DMS 273 treated with DMSO at 0.1 percent for 48 hours (cell line): ENCODE results near the gene AQP2.
"Not testable (repeated sequence)": the region's sequence is repeated elsewhere in the genome, so short reads cannot be mapped to it uniquely, and the experiment has no call there.

Experiments
- DNase-seq: peaks from one replicate; lab custom pipeline; 2025; lab: John Stamatoyannopoulos, UW

The AQP2 gene

DNA sequence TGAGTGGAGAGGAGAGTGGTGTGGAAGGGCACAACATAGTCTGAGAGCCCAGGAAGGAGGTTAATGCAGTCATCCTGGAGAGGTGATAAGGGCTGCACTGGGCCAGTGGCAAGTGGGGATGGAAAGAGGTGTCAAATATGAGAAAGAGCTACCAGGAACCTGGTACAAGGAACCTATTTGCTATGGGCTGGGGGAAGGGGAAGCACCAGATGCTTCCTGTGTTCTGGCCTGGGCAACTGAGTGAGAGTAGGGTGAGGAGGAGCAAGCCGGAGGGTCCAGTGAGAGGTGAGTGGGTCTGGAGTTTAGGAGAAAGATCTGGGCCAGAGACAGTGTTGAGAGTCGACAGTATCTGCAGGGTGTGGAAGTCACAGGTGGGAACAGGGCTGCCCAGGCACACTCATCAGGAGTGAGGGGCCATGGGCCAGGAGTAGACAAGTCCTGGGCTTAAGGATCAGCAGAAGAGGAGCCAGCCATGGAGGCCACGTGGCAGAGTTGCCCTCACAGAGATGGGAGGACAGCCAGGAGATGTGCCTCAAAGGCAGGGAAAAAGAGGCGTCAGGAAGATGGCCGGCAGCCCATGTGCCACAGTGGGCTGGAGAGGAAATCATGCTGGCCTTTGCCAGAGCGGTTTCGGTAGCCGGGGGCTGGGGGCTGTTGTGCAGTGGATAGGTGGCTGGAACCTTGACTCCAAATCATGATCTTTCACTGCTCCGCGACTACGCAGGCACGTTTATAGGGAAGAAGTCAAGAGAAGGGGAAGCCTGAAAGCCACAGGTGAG is 19.3 kb downstream of the AQP2 start:
- no peak for DNase-seq

DNA sequence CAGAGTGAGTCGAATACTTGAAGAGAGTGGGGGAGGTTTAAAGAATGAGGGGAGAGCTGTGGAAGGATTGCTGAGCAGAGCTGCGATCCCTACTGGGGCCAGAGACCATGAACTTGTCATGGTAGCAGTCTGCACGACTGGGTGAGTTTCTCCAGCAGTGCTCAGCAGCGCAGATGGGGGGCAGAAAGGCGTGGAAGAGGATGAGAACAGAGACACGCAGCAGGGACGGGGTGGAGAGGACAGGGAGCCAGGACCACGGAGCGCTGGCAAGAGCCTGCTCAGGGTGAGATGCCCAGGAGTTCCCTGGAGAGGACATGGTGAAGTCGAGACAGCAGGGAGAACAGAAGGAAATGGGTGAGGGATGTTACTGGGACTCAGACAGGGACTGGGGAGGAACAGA is 20.1 kb downstream of the AQP2 start:
- no peak for DNase-seq

GRCh38 chr12:49971141-49971540 is 20.6 kb downstream of the AQP2 start:
- no peak for DNase-seq

- DNase-seq: no peak
Measured at GRCh38 chr12:49972129-49972528, 21.6 kb downstream of the AQP2 start.

DNA sequence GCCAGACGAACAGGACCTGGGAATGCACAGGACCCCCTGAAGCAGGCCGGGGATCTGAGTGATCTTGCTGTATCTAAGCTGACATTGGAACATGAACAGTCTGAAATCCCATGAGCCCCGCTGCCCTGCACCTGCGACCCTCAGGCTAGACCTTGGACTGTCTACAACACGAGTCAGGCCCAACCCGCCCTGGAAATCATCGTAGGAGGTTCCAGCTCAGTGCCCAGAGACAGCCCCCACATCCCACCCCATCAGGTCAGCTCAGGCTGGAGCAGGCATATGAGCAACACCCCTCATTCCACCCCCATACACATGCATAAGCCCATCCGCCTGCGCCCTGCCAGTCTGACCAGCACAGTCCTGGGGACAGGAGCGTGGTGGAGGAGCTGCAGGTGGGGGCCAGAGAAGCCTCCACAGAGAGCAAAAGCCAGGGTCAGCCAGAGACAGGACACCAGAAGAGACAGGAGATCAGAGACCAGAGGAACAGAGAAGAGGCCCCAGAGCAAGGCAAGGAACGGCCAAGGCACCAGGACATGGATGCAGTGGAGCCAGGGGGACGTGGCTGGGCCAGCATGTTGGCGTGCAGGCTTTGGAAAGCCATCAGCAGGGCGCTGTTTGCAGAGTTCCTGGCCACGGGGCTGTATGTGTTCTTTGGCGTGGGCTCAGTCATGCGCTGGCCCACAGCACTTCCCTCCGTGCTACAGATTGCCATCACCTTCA is 22.3 kb downstream of the AQP2 start, which contains the start of gene AQP6:
Gene AQP6, plus strand, starts transcription at position 307 of the 720 bp plus-strand sequence. Its CDS starts 227 bp downstream, at position 534.
- no peak for DNase-seq

DNA sequence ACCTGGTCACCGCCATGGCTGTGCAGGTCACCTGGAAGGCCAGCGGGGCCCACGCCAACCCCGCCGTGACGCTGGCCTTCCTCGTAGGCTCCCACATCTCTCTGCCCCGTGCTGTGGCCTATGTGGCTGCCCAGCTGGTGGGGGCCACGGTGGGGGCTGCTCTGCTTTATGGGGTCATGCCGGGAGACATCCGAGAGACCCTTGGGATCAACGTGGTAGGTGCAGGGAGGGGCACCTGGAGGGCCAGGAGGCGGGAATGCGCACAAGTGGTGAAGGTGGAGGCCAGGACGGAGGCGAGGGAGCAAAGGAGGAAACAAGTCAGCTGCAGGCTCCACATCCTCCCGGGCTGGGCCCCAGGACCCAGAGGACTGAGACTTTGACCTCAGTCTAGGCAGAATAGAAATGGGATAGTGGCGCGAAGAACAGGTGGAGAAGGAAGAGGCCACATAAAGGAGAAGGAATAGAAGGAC is 22.9 kb downstream of the AQP2 start:
- DNase-seq: no peak

- no peak for DNase-seq
Measured at GRCh38 chr12:49974231-49974675, 23.7 kb downstream of the AQP2 start.

DNA sequence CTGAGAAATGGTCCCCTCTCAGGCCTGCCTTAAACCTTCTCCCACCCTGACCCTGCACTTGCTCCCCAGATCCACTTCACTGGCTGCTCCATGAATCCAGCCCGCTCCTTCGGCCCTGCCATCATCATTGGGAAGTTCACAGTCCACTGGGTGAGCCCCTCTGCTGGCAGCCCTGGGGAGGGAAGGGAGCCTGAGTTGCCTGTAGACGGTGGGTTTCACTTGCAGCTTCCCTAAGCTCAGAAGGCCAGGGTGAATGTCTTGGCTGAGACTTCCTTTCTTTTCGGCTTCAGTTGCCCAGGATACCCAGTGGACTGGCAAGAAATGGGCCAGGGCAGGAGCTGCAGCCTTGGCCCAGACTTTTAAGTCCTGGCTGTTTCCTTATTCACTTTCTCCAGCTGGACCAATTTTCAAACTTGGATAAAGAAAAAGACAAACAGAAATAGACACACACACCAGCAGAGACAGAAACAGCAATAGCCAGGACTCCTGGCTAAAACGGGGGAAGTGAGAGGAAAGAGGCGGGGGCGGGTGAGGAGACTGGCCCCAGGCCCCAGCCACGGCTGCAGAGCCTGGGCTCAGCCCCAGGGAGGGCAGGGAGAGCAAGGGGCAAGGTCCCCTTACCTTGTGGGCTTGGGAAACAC is 24.3 kb downstream of the AQP2 start:
- no peak for DNase-seq

DNA sequence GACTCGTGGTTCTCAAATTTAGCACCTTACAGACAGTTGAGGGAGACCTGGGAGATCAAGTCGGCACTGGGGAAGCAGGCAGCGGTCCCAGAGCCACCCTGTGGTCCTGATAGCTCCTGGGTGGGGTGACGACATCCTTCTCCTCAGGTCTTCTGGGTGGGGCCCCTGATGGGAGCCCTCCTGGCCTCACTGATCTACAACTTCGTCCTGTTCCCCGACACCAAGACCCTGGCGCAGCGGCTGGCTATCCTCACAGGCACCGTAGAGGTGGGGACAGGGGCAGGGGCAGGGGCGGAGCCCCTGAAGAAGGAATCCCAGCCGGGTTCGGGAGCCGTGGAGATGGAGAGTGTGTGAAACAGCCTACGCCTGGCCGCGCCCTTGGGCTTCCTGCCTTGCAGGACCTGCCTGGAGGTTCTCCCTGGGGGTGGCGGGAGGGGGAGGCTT is 24.8 kb downstream of the AQP2 start:
- DNase-seq: no peak

DNA sequence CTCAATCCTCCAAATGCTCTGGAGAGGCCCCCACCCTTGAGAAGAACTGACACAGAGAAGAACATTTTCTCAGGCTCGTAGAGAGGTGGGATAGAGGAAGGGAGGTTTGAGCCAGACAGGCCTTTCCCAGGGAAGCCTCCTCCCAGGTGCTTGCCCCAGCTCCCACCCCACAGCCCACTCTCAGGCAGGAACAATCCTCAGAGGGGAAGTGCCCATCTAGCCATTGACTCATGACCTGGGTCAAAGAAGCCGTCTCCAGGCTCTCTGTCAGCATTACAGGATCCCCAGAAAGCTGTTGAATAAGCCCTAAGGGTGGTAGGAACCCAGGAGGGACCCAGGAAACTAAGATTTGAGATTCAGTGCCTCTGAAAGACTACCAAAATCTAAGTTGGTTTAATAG is 26.0 kb downstream of the AQP2 start:
- DNase-seq: no peak

DNA sequence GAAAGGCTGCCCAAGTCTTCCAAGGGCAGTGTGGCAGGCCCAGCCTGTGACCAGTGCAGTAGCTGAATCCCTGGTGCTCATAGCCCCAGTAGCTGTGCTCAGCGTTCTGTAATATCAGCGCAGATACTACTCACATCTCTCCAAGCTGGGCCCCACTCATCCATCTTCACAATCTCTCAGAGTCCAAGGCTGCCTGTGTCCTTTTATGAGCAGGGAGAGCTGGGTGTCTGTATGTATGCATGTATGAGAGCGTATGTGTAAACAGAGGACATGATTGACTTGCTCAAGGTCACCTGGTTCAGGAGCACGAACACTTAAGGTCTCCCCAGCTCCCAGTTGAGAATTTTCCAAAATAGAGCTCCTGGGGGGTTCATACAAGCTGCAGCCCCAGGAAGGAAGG is 27.6 kb downstream of the AQP2 start:
- DNase-seq: no peak

DNA sequence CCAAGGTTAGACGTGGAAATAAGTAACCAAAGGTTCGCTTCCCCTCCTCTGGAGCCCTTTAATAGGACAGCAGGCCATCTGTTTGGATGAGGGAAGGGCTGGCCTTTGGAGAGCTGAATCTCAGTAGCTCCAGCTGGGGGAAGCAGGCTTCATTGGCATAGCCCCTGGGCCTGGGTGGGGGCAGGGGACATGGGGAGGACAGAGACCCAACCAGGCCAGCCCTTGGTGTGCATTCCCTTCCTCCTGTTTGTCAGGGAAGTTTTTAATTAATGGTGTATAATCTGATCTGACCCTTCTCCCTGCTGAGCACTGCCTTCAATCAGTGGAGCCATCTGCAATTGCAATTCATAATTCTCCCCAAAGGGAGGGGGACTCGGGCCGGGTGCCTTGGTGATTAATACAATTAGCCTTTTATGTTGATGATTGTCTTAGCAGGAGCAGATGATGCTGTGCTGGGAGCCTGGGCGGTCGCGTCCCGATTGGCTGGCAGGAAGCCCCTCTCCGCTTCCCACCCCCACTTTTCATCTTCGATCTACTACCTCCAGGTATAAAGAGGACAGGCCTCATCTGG is 28.6 kb downstream of the AQP2 start:
- DNase-seq: no peak

- DNase-seq: no peak
Measured at GRCh38 chr12:49979791-49980190, 29.3 kb downstream of the AQP2 start.

DNA sequence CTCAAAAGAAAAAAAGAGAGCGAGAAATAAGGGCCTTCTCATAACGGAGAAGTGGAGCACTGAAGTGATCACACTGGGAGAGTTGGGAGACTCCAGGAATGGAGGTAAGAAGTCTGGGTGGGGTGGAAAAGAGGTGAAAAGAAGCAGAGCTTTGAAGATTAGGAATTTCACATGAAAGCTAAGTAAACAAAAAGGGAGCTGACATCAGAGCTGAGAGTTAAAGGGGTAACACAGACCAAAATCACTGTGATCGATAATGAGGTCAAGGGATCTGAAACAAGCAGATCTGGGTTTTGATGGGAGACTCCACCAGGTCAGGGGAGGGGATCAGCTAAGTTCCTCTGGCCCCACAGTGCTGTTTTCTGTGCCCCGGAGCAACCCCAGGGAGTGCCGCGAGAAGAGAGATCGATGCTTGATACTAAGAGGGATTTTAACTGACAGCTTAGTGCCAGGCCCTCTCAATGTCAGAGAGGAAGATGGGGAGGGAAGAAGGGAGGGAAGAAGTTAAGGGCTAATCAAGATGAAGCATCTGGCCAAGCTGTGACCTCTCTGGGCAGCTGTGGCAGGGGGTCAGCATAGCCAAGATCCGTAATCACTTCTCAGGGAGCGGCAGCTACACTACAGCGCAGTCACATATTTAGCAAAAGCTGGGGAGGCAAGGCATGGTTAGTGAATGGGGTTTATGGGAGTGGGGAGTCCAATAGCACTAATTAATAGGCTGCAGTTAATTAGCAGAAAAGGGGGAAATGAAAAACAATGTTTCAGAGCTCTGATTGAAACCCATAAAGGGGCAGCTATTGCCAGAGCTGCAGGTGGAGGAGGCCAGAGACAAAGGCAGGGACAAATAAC is 30.2 kb downstream of the AQP2 start:
- DNase-seq: no peak

GRCh38 chr12:49982246-49983087 is 31.9 kb downstream of the AQP2 start:
- no peak for DNase-seq

DNA sequence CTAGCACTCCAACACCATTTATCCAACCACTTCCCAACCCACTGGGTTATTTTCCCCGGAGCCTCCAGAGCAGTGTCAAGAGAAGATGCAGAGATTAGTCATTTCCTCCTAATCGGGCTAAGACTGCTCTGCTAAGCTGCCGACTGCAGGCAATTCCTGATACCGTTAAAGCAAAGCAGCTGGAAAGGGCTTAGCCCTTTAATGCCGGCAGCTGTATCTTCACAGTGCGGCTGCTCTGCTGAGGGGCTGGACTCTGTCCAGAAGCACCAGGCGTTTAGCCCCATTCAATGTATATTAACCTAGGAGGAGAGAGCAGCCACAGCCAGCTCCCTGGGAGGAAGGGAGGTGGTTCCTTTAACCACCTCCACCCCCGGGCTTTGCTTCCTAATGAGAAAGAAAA is 33.4 kb downstream of the AQP2 start:
- DNase-seq: peak; percentile 72

DNA sequence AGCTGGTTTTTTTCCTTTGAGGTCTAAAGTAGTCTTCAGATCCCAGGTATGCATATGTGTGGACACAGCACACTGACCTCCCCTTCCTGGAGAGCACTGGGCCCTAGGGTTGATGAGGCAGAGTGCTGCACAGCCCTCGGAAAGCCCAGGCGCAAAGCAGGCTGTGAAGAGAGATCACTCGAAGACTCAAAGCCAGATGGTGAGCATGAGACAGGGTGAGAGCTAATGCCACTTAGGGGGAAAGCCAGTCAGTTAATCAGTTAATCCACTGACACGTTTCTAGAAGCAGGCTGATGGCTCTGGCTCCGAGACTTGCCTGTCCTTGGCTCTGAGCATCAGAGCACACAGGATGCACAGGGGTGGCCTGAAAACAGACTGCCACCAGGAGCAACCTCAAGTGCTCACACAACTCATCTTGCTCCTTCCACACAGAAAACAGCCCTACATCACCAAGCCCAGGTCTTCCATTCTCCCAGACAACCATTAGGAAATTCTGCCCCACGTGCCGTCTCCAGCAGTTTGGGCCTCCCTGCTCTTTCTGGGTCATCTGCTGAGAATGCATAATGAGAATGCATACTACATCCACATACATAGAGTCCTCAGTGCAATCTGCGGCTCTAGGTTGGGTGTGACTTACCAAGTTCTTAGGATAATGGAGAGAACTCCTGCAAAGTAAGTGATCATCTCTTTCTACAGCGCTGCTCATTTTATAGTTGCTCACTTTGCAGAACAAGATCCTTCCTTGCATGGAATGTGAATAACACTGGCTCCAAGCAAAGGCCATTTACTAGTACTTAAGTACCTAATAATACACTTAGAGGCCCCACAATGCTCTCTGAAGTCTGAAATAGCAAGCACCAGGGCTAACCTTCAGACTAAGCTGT is 34.2 kb downstream of the AQP2 start:
- DNase-seq: no peak

- no peak for DNase-seq
Measured at GRCh38 chr12:49985981-49986380, 35.4 kb downstream of the AQP2 start.

DNA sequence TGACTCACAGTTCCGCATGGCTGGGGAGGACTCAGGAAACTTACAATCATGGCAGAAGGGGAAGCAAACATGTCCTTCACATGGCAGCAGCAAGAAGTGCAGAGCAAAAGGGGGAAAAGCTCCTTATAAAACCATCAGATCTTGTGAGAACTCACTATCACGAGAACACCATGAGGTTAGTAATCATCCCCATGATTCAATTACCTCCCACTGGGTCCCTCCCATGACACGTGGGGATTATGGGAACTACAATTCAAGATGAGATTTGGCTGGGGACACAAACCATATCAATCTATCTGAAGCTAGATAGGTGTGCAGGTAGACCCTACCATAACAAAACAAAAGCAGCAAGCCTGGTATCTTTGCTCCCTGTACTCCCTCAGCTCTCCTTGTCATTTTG is 35.9 kb downstream of the AQP2 start:
- not testable (repeated sequence) for DNase-seq
